HG02588 (cell line): Measurements from ENCODE around the gene FAM9C.
"Not testable (repeated sequence)": the region's sequence is repeated elsewhere in the genome, so short reads cannot be mapped to it uniquely, and the experiment has no call there.

Experiments
- ATAC-seq: cut with Tn5 transposase; IDR thresholded peaks from one replicate; pipeline ENCODE4 v1.9.1; 2021; ENCODE audit warnings: mild to moderate bottlenecking, moderate library complexity; ENCODE audit not compliant: unreplicated experiment

The FAM9C gene

DNA sequence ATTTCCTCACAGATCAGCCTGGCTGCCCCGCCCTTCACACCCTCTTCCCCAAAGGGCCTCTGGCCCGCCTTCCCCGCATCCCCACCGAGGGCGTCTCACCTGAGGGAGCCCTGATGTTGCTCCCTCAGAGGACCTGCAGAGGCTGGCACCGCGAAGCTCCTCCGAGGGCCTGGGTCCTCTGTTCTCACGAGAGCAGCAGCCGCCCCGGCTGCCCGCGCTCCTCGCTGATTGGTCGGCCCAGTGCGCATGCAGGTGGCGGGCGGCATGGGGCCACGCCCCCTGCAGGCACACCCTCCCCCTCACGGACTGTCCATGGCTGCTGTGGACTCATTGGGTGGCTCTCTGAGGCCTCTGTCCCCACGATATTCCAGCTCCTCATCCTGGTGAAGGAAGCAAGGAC is at the start of gene FAM9C:
Gene FAM9C, minus strand, starts transcription at position 180 of the 400 bp plus-strand sequence. CDS start 831 bp downstream, outside the sequence.
- ATAC-seq = no peak

DNA sequence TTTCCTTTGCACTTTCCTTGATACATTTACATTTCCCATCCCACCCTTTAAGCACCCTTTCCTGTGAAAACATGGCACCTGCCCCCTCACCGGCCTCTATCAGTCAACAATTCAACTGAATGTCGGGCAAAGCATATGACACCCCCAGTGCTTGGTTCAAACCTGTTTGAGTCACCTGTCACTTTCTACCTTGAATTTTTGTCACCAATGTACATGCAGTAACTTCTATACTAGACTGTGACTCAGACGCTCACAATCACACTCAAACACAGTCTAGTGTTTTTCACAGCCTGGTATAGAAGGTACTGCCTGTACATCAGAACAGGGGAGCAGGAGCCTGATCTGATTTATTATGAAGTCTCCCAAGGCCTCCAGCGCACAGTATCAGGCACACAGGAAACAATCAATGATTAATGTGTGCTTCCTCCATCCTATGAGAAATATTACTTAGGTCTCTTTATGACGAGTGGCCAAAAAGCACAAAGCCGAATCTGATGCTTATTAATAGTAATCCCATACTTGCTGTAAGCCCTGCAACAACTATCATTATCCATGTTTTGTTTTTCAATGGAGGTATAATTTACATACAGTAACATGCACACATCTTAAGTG is 49.2 kb upstream of the FAM9C start:
- no peak for ATAC-seq

DNA sequence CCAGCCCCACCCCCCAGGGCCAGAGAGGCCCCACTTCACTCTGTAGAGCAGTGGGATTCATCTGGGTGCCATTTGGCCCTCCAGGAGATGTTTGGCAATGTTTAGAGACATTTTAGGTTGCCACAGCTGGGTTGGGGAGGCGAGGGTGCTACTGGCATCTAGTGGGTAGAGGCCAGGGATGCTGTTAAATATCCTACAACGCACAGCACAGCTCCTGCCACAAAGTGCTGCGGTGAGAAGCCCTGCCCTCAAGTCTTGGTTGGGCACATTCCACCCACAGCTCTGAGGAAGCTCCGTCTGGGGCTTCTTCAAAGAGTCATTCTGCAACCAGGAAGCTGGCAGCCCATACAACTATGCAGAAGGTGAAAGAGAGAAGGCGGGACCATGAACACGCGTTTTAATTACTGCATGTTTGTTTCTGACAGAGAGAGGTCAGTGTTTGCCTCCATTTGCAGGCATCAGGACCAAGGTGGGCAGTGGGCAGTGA is 48.1 kb upstream of the FAM9C start:
- ATAC-seq = peak; percentile 68

DNA sequence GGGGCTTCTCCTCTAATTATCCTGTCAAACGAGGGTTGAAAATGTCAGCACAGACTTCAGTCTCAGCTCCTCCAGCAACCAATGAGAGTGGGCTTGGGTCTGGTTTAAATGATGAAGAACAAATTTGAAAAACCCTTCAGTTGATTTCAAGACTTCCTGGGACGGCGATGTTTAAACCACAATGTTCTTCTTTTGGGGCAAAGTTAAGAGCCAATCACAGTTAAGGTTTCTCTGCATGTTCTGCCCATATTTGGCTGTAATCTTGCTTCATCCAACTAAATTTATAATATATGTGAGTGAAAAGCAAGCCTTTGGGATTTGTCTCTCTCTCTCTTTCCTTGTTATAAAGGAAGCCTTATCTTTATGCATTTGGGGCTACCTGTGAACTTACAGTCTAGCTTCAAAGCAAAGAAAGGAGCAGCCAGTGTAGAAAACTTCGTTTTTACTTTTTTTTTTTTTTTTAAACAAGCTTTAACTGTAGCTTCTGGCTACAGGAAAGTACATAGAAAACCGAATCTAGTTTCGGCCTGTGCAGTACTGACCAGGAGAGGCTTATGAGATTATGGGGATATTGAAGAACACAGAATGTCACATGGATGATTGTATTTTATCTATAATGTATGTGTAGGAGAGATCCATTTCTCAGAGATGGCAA is 46.8 kb upstream of the FAM9C start:
- ATAC-seq = no peak

DNA sequence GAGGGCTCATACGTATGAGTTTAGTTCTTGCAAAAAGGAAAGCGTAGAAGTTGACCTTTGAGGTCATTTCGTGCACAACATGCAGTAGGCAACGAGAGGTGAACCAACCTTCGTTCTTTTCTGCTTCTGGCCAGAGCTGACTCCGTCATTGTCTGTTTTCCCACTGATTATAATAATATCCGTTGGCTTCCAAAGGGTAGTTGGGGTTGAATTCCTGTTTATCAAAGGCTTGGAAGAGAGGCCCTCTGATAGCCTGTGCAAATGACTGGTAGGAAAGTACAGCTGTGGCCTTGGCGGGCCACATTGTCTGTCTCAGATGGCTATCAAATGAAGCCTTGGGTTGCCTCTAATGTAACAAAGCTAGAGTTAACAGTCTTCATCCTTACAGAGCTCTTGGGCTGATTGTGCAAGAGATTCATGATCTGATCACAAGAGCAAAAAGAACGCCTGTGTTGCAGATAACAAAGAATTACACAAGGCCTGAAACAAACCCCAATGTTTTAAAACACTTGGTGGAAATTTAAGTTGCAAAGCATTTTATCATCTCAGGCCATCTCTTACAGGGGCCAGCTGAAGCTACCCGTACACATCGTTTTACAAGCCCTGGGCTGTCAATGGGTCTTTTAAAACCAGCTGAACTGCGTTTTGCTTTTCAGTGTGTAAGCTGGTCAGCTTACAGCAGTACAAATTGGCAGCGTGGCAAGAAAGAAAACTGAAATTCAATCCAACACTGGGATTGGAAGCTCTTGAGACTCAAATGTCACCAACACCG is 46.1 kb upstream of the FAM9C start:
- ATAC-seq = no peak

DNA sequence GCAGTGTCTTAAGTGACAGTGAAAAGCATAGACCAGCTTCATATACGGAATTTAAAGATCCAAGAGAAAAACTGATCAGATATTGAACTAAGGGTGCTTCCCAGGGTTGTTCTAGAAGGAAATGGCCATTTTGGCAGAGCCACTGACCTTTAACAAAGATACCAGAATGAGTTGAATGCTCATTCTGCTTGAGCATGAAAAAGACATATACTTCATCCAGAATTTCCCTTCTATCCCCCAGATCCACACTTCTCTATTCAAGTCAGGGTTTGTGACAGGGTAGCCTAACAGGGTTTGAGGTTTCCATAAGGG is 45.6 kb upstream of the FAM9C start:
- no peak for ATAC-seq

DNA sequence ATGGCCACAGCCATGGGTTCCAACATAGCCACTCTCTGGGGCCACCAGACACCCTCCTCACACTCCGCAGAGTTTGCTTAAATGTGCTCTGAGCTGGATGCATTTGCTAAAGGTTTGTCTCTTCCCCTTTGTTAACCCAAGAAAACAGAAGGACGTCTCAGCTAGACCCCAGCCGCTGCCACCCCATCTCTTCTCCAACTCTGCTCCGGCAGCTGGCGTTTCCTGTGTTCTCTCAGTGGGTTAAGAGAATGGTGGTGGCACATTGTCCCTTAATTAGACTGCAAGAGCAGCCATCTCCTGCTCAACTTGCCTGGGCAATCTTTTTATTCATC is 43.7 kb upstream of the FAM9C start:
- no peak for ATAC-seq

DNA sequence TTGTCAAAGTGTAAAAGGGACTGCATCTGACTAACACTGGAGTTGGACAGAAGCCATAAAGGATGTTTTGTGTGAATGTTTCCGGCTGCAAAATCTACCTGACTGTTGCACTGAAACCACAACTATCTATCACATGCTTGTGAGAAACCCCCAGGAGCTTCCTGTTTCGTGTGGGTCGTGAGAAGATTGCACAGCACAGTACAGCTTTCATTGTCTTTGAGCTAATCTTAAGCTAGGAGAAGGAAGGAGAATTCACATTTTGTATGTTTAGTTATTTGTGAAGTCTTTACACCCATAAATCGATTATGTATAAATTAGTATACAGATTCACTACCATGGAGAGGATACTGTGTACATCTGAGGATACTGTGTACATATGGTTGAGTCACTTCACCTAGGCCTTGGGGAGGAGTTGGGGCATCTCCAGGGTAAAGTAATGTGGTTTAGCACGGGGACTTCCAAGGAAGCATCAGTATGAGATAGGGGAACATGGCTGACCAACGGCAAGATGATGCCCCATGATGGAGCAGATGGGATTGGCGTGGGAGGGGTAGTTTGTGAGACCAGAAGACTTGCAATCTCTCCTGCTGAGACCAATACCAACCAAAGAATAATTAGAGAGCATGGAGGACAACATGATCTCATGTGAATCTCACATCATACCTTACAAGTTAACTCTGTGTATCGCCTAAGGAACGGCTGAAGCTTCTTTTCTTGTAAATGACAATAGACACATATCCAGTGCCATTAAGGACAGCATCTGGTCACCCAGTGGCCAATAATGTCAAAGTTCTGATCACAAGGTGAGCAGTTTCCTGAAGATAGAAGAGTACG is 43.1 kb upstream of the FAM9C start:
- peak; percentile 55 for ATAC-seq

DNA sequence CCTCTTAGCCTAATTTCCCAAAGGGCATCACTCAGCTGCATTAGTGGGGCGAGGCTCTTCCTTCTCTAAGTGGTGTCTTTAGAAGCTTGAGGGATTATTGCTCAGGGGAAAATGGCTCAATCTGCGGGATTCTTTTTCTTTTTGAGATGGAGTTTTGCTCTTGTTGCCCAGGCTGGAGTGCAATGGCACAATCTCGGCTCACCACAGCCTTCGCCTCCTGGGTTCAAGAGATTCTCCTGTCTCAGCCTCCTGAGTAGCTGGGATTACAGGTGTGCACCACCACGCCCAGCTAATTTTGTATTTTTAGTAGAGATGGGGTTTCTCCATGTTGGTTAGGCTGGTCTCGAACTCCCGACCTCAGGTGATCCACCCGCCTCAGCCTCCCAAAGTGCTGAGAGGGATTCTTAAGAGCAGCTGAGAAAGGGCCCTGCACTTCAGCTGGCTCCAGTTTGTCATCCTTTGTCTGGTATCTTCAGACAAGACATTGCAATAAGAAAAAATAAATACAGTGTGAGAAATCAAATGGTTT is 42.4 kb upstream of the FAM9C start:
- ATAC-seq = not testable (repeated sequence)

DNA sequence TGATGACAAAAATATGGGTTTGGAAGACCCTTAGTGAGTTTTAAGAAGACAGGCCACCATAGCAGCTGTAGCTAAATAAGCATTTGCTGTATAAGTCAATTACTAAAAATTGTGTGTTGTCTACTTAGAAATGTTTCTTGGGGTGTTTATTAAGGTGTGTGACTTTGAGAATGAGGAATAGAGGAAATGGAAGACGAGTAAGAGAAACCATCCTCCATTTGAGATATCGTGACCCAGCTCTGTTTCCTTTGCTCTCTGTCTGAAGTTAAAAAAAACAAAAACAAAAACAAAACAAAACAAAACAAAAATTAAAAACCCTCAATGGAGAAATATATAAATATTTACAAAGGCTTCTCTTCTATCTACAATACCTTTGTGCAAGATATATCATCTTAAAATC is 41.7 kb upstream of the FAM9C start:
- no peak for ATAC-seq

DNA sequence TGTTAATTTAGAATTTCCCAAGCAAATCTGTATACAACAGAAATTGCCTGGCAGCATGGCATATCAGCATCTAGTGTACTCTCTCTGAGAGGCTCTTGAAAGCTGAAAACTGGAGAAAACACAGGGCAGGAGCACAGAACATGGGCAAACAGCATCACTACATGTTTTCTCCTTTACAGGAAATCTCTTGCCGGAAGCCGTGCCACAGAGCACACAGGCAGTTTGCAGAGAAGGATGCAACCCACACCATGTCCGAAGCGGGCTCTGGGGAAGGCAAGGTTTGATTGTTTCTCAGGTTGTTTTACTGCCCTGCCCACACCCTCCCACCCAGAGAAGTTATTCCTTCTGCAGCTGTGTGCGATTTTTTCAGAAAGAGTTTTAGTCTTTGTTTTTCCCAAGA is 41.1 kb upstream of the FAM9C start:
- no peak for ATAC-seq

DNA sequence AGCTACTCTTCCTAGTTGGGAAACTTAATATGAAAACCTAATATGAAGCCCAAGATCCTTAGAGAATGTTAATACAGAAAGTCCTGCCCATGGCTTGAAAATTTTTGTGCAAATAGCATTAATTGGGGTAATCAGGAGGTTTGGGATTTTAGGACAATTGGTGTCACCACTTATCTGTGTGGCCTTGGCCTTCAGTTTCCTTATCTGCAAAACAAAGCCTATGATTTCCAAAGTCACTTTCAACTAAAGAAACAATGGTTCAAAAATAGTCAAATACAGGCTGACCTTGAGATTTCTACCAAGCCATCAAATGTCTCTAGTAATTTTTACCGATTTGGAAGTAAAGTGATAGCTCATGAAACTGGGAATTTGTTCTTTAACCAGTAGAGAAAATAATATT is 40.2 kb upstream of the FAM9C start:
- no peak for ATAC-seq

DNA sequence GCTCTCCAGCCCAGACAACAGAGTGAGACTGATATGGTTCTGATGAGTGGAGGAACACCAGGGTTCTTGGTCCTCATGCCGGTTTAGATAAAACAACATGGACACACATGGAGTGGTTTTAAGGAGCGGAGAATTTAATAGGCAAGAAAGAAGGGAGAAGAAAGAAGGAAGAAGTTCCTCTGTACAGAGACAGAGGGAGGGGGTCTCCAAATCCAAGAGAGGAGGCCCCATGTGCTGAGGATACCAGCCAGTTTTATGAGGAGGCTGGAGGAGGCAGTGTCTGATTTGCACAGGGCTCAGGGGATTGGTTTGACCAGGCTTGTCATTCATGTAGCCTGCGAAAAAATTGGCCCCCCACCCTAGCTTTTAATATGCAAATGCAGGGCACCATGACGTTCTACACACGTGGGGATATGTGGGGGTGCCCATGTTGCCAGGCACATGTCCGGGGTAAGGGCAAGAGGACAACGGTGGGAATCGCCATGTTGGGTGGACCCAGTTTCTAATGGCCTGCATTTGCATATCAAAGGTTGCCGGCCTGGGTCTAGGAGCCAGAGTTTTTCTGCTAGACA is 39.4 kb upstream of the FAM9C start:
- ATAC-seq = not testable (repeated sequence)

DNA sequence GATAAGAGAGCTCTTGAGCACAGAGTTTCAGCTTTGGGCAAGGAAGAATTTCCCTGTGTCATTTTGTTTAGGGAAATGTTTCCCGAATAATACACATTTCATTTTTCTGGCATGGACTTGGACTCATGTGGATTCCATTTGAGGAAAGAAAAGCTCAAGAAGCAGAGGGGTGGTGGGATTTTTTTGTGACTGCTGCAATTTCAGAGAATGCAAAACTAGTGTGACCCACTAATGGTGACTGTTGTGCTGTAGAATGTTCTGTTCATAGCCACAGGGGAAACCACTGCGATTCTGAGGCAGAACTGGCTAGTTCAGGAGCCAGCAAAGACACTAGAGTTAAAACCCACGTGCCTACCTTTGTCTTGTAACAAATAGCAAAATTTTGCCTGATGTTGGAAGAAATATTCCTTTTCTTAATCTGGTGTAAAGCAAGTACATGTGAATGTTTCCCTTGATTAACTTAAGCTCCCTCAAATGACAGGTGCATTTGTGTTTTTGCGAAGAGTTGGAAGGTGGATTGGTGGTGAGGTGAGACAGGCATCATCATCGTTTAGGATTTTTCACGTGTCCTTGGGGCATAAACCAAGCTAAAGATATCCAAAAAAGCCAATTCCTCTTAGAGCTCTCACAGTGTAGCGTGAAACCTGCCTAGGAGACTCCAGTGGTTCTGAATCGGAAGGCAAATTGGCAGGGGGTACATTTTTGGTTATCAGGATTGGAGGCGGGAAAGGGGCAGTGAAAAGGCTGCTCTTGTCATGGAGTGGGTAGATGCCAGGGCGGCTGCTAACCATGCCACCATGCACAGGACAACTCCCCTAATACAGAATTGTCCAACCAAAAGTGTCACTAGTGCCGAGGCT is 38.0 kb upstream of the FAM9C start:
- ATAC-seq = no peak

DNA sequence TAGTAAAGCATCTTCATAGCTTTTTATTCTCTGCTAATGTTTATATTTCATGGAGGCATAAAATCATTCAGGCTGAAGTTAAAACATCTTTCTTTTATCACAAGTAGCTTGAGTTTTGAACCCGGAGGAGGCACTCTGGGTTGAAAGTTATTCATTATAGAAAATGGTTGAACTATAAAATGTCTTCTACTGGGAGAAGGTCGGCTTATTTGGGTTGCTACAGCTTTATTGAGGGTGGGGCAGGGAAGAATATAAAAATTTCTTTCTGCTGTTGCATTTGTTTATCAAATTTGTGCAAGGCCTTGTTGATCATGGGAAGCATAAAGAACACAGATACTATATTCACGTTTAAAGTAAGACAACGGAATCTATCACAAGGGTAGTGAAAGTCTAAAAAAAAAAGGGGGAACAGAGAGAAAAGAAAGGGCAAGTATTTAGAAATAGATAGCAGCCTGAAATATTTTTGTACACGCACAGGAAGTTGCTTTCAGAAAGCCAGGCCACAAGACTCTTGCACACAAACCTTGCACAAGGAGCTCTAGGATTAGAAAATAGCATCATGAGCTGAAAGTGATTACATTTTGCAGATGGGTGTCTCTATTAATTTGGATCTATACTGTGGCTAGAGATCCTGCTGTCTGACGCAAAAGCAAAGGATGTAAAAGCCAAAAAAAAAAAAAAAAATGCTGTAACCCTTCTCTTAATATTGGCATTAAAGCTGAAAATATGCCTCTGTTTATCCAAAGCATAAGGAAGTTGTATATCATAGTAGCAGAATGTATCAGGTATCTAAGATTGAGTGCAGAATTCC is 37.2 kb upstream of the FAM9C start:
- ATAC-seq = no peak

DNA sequence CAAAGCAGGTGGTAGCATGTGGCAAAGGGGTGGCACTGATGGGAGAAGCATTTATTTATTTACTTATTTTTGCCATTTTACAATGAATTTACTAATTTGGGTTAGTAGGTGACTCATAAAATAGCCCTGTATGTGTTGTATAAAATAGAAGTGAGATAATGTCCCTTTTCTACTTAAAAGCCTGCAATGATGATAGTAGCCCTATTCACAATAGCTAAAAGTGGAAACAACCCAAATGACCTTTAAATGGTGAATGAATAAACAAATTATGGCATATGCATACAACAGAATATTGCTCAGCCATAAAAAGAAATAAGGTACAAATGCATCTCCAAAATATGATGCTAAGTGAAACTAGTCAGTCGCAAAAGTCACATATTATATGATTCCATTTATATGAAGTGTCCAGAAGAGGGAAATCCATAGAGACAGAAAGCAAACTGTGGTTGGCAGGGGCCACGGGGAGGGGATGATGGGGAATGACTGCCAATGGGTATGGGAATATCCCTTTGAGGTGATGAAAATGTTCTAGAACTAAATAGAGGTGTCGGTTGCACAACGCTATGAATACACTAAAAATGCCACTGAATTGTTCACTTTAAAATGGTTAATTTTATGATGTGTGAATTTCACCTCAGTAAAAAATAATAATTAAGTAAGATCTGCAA is 35.8 kb upstream of the FAM9C start:
- ATAC-seq = no peak

DNA sequence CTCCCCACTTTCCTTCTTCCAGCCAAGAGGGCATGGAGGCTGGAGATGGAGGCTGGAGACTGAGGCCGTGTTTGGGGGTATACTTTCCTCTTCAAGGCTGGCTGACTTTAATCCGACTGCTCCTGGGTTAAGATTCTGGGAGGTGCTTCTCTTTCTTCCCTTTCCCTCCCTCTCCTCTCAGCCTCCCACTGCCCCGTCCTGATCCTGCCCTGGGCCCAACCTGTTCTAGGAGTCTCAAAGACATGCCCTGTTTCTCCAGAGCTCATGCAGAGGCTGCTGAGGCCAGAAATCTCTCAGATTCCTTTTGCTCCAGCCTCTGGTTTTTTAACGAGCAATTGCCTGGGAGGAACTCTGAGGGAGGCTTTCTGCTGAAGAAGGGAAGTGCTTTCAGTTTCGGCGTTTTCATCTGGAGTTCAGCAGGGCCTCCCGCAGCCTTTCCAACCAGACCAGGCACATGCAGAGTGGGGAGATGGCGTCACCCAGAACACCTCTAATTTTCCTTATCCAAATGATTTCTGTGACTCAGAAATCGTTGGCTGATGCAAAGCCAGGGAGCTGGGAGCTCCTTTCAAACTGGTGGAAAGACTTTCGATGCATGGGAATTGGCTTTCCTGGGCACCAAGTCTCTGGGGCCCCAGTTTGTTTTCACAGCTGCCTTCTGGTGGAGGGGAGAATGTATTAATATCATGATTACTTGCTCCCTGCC is 34.5 kb upstream of the FAM9C start:
- ATAC-seq = no peak

DNA sequence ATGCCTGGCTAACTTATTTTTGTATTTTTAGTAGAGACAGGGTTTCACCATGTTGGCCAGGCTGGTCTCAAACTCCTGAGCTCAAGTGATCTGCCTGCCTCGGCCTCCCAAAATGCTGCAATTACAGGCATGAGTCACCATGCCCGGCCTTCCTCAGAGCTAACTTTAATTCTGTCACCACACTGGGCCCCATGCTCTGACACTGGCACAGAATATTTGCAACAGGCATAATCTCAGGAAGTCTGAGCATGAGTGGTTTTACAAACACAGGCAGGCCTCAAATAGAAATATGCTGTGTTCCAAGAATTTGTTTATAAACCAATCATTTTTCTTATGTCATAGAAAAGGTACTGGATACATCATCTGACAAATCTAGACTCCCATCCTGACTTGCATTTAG is 32.7 kb upstream of the FAM9C start:
- ATAC-seq = no peak
